ENCODE data around the gene TBC1D22A.

- TF ChIP-seq CTCF (IDR thresholded peaks at IDR 0.05; ENCODE audit: low read length) (no peak), EZH2phosphoT487 (IDR thresholded peaks at IDR 0.05; ENCODE audit: low read length) (no peak)
Measured at GRCh38 chr22:46774980-46775849, 12.8 kb downstream of the TBC1D22A start.
